SK-N-SH treated with all-trans-retinoic acid at 6 μM for 48 hours (cell line): ENCODE measurements around the gene CDKL5.

Experiments
- ISL1 ChIP-seq: fragments of 250-450 bp; sonication (Bioruptor Pico); IDR thresholded peaks from 2 replicates; pipeline ENCODE4 v2.1.2; 2022; ENCODE audit warnings: mild to moderate bottlenecking, moderate library complexity
- RARB ChIP-seq: fragments of 250-450 bp; sonication (Bioruptor Pico); IDR thresholded peaks from 2 replicates; pipeline ENCODE4 v1.8.0; 2021; ENCODE audit warnings: mild to moderate bottlenecking, moderate library complexity
- TF ChIP-seq, protein P1 (sequence below): fragments of 250-450 bp; sonication (Bioruptor Pico); IDR thresholded peaks from 2 replicates; pipeline ENCODE4 v1.8.0; 2020; ENCODE audit warnings: mild to moderate bottlenecking, moderate library complexity, borderline replicate concordance

DNA sequence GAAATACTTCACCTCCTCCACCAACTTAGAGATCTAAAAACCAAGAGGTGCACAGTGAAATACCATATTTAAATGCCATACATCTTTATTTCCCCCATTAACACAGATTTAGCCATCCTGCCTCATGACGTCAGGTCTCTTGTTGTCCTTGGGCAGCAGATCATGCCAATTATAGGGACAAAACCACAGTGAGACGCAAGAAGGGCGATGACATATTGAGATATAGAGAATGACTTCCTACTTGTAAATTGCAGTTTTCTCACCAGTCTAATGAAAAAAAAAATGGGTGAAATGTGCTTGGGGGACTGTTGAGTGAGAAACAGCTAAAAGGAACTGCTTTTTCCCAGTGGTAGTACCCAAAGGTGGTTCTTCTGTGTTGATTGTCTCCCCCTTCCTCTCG lies 222.2 kb downstream of the CDKL5 start:
- TF ChIP-seq ISL1 (CRISPR knock-in tag), result no peak
- TF ChIP-seq RARB (CRISPR knock-in tag), result no peak
- TF ChIP-seq, protein P1, sequence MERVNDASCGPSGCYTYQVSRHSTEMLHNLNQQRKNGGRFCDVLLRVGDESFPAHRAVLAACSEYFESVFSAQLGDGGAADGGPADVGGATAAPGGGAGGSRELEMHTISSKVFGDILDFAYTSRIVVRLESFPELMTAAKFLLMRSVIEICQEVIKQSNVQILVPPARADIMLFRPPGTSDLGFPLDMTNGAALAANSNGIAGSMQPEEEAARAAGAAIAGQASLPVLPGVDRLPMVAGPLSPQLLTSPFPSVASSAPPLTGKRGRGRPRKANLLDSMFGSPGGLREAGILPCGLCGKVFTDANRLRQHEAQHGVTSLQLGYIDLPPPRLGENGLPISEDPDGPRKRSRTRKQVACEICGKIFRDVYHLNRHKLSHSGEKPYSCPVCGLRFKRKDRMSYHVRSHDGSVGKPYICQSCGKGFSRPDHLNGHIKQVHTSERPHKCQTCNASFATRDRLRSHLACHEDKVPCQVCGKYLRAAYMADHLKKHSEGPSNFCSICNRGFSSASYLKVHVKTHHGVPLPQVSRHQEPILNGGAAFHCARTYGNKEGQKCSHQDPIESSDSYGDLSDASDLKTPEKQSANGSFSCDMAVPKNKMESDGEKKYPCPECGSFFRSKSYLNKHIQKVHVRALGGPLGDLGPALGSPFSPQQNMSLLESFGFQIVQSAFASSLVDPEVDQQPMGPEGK (CRISPR knock-in tag), result no peak
